ENCODE measurements around the gene UBR1. TPM values are rescaled to one million over a fixed set of nuclear protein-coding genes. Genes with fewer than 3 reads are reported as not detected.
A peak's percentile ranks its signal among the peaks of the same experiment; 100 is the strongest.

UBR1 gene
- total RNA-seq, 1 donor from 2014 or later: 23.9 TPM

- Mint-ChIP-seq H3K27ac (ENCODE audit: unreplicated experiment) (no peak overlapping the region), H3K27me3 (ENCODE audit: low read depth) (peaks cover 58% of the 10 kb centered on the region), H3K4me1 (peaks cover 10% of the 10 kb centered on the region), H3K9me3 (no peaks in the 10 kb centered on the region), H3K4me3 (no peak overlapping the region), H3K36me3 (ENCODE audit: low read depth) (no peaks in the 10 kb centered on the region)
- TF ChIP-seq CTCF (conservative IDR thresholded peaks at IDR 0.05): no peak
- no peak for DNase-seq (ENCODE audit: low read depth, low spot score)
Observed at GRCh38 chr15:43121863-43122262, 16.0 kb upstream of the UBR1 start.

GRCh38 chr15:43118829-43119228, 13.0 kb upstream of the UBR1 start:
- Mint-ChIP-seq H3K27ac (ENCODE audit: unreplicated experiment) (no peak overlapping the region), H3K4me1 (peaks cover 10% of the 10 kb centered on the region), H3K36me3 (ENCODE audit: low read depth) (no peaks in the 10 kb centered on the region), H3K4me3 (no peak overlapping the region), H3K9me3 (no peaks in the 10 kb centered on the region), H3K27me3 (ENCODE audit: low read depth) (peaks cover 59% of the 10 kb centered on the region)
- TF ChIP-seq CTCF (conservative IDR thresholded peaks at IDR 0.05): no peak
- no peak for DNase-seq (ENCODE audit: low read depth, low spot score)

DNA sequence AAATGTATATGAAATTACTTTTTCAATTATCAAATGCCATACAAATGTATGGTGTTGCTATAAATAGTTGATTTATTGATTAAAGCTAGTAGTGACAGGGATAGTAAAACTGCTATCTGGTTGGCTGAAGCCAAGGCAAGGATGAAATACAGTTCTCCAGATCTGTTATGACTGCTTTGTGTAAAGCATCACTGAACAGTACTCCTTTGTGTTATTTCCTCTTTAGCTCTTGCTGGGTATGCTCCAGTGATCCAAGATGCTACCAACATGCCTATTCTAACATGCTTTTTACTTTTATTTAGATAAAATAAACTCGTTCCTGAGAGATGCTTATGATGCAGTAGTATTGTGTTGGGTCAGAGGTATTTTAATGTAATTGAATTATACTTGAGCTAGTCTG, 12.4 kb upstream of the UBR1 start:
- H3K27me3 Mint-ChIP-seq (ENCODE audit: low read depth): peaks cover 58% of the 10 kb centered on the region

DNA sequence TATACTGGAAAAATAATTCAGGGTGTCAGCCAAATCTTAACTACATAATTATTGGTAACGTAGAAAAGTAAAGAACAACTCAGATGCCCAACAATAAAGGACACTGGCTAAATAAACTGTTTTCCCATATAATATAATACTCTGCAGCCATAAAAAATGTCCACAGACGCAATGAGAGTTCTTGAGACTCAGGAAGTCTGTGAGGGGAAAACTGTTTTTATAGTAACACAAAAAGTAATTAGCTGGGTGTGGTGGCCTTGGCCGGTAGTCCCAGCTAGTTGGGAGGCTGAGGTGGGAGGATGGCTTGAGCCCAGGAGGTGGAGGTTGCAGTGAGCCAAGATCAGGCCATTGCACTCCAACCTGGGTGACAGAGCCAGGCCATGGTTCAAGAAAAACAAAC, 5.5 kb upstream of the UBR1 start:
- no peak for TF ChIP-seq CTCF (conservative IDR thresholded peaks at IDR 0.05)
- Mint-ChIP-seq H3K9me3 (no peaks in the 10 kb centered on the region), H3K4me1 (peaks cover 6% of the 10 kb centered on the region), H3K27me3 (ENCODE audit: low read depth) (peaks cover 26% of the 10 kb centered on the region), H3K4me3 (no peak overlapping the region), H3K27ac (ENCODE audit: unreplicated experiment) (no peak overlapping the region), H3K36me3 (ENCODE audit: low read depth) (no peaks in the 10 kb centered on the region)
- DNase-seq (ENCODE audit: low read depth, low spot score): no peak

More for the DNA sequence above, 12.4 kb upstream of the UBR1 start:
- no peak for TF ChIP-seq CTCF (conservative IDR thresholded peaks at IDR 0.05)
- Mint-ChIP-seq H3K36me3 (ENCODE audit: low read depth) (no peaks in the 10 kb centered on the region), H3K4me3 (no peak overlapping the region), H3K9me3 (no peaks in the 10 kb centered on the region), H3K4me1 (peaks cover 7% of the 10 kb centered on the region), H3K27ac (ENCODE audit: unreplicated experiment) (no peak overlapping the region)
- DNase-seq (ENCODE audit: low read depth, low spot score): no peak

DNA sequence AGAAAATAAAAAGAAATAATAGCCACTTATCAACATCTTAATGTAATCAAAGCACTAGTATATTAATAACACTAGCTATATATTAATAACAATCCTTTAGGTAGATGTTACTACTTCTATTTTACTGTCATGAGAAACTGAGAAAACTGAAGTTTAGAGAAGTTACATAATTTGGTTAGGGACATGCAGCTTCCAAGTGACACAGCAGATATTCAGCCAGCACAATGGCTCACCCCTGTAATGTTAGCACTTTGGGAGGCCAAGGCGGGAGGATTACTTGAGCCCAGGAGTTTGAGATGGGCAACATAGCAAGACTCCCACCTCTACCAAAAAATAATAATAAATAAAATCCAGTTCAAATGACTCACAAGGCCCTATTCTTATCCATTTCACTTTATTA, 1.9 kb upstream of the UBR1 start:
- peaks cover 7% of the 10 kb centered on the region for H3K36me3 Mint-ChIP-seq (ENCODE audit: low read depth)
- no peak overlapping the region for H3K27ac Mint-ChIP-seq (ENCODE audit: unreplicated experiment)
- peaks cover 35% of the 10 kb centered on the region for H3K4me1 Mint-ChIP-seq
- H3K4me3 Mint-ChIP-seq: no peak overlapping the region
- H3K9me3 Mint-ChIP-seq: no peaks in the 10 kb centered on the region
- TF ChIP-seq CTCF (conservative IDR thresholded peaks at IDR 0.05): no peak
- peaks cover 18% of the 10 kb centered on the region for H3K27me3 Mint-ChIP-seq (ENCODE audit: low read depth)
- DNase-seq (ENCODE audit: low read depth, low spot score): no peak

GRCh38 chr15:43106486-43106829, 620 bp upstream of the UBR1 start:
- Mint-ChIP-seq H3K27ac (ENCODE audit: unreplicated experiment) (peak overlapping the region; percentile 97), H3K4me1 (peaks cover 43% of the 10 kb centered on the region), H3K27me3 (ENCODE audit: low read depth) (peaks cover 11% of the 10 kb centered on the region), H3K9me3 (no peaks in the 10 kb centered on the region), H3K36me3 (ENCODE audit: low read depth) (peaks cover 10% of the 10 kb centered on the region), H3K4me3 (peak overlapping the region; percentile 99)
- DNase-seq (ENCODE audit: low read depth, low spot score): no peak
- TF ChIP-seq CTCF (conservative IDR thresholded peaks at IDR 0.05): no peak
